K562 (cell line): ENCODE measurements around the gene CREB3L1. TPM values are rescaled to one million over a fixed set of nuclear protein-coding genes. Genes with fewer than 3 reads are reported as not detected.

Experiments
- ATAC-seq: fragments of 200-7000 bp; cut with Tn5 transposase; 3 replicates; pipeline ENCODE4 v1.9.1; 2020; ENCODE audit warnings: moderate library complexity
- BruUV-seq: library from RNA; stranded (reverse); fragments of 400-500 nt; replicated peaks from 2 replicates; lab custom pipeline; 2021; lab: Mats Ljungman, UMichigan
- CTCF ChIA-PET: fragments of 300-600 bp; formaldehyde crosslinking; extraction: SDS; loops from one replicate; lab custom pipeline; 2021; ENCODE audit warnings: low intra/inter-chr PET ratio; lab: Yijun Ruan, JAX
- POLR2A ChIA-PET: fragments of 300-600, 350-650 bp; sonication (Branson Sonifier 250); formaldehyde crosslinking; extraction: SDS; loops from one replicate; lab custom pipeline; 2021; ENCODE audit warnings: antibody characterized with exemption, inconsistent platforms; lab: Yijun Ruan, JAX
- DNase-seq, 4 experiments: peaks; one replicate each; pipeline versions ENCODE4 v3.0.0 to v3.0.0-alpha.2; 2011 to 2018; ENCODE audit warnings: low spot score in 3 of 4, mixed read lengths in 3 of 4; ENCODE audit errors: extremely low read depth in 1 of 4
- FAIRE-seq: peaks from 2 replicates; lab custom pipeline; 2011; peaks lifted over from hg19 to GRCh38; lab: Jason Lieb, UNC
- H2AFZ ChIP-seq: 2 replicates; pipeline ENCODE4 v1.6.0; 2011; ENCODE audit warnings: low read depth, low read length, control low read depth, inconsistent platforms
- H3K27ac ChIP-seq: fragments of 200-600 bp; 3 replicates; pipeline ENCODE4 v1.8.0; 2011; ENCODE audit warnings: low read depth, mild to moderate bottlenecking, control low read depth, inconsistent platforms, low read length, moderate library complexity, mixed read lengths; ENCODE audit errors: extremely low read depth
- H3K27me3 ChIP-seq, 2 experiments: fragments of 300-600 bp in 1 of 2; 2 replicates in 1 of 2; 3 replicates in 1 of 2; pipeline versions ENCODE4 v1.6.0 to v1.8.0; 2011; ENCODE audit warnings: inconsistent platforms in 2 of 2, low read length in 2 of 2, mild to moderate bottlenecking in 1 of 2, mixed read lengths in 1 of 2, moderate library complexity in 1 of 2; ENCODE audit not compliant: control insufficient read depth in 2 of 2, insufficient read depth in 2 of 2
- H3K36me3 ChIP-seq: fragments of 300-600 bp; 3 replicates; pipeline ENCODE4 v1.8.0; 2011; ENCODE audit warnings: mild to moderate bottlenecking, low read length, inconsistent platforms; ENCODE audit not compliant: control insufficient read depth, insufficient read depth
- H3K4me1 ChIP-seq, 2 experiments: fragments of 200-600 bp in 1 of 2; replicated peaks in 1 of 2; 2 replicates in 1 of 2; 3 replicates in 1 of 2; pipeline versions ENCODE4 v1.5.1 to v1.8.0; 2011; ENCODE audit warnings: inconsistent platforms in 2 of 2, low read length in 2 of 2, mild to moderate bottlenecking in 1 of 2, mixed read lengths in 1 of 2, moderate library complexity in 1 of 2; ENCODE audit not compliant: control insufficient read depth in 2 of 2, insufficient read depth in 2 of 2
- H3K4me2 ChIP-seq: 2 replicates; pipeline ENCODE4 v1.6.1; 2011; ENCODE audit warnings: low read length, control low read depth, inconsistent platforms, mixed read lengths; ENCODE audit not compliant: insufficient read depth
- H3K4me3 ChIP-seq: fragments of 200-600 bp; sonication (generic), shearing (Covaris generic); 2 replicates; pipeline ENCODE4 v1.5.1; 2016; ENCODE audit warnings: control low read depth, inconsistent platforms
- H3K79me2 ChIP-seq: fragments of 200-600 bp; 3 replicates; pipeline ENCODE4 v1.8.0; 2011; ENCODE audit warnings: low read length, inconsistent platforms; ENCODE audit not compliant: control insufficient read depth, insufficient read depth
- H3K9ac ChIP-seq, 2 experiments: 2 replicates each; pipeline versions ENCODE4 v1.6.0 to v1.6.1; 2011; ENCODE audit warnings: low read depth in 2 of 2, low read length in 2 of 2, control low read depth in 1 of 2, inconsistent platforms in 1 of 2, mild to moderate bottlenecking in 1 of 2, mixed read lengths in 1 of 2; ENCODE audit not compliant: insufficient read depth in 1 of 2
- H3K9me1 ChIP-seq: one replicate; pipeline ENCODE4 v1.6.0; 2011; ENCODE audit warnings: inconsistent platforms, mild to moderate bottlenecking, low read length, moderate library complexity; ENCODE audit not compliant: control insufficient read depth, insufficient read depth
- H3K9me3 ChIP-seq: replicated peaks from 2 replicates; pipeline ENCODE4 v1.5.1; 2011; ENCODE audit warnings: low read depth, low read length, inconsistent platforms; ENCODE audit not compliant: control insufficient read depth, insufficient read depth
- H4K20me1 ChIP-seq: replicated peaks from 2 replicates; pipeline ENCODE4 v1.6.1; 2011; ENCODE audit warnings: low read length, inconsistent platforms, mixed read lengths; ENCODE audit not compliant: control insufficient read depth, insufficient read depth
- ARID1B ChIP-seq: fragments of 450-650 bp; IDR thresholded peaks from 2 replicates; pipeline ENCODE4 v1.6.1; 2016; ENCODE audit warnings: antibody characterized with exemption, mild to moderate bottlenecking, inconsistent platforms
- CBFA2T3 ChIP-seq: fragments of 450-650 bp; IDR thresholded peaks from 2 replicates; pipeline ENCODE4 v1.6.1; 2017
- CTCFL ChIP-seq: IDR thresholded peaks from 2 replicates; pipeline ENCODE4 v1.6.1; 2011; ENCODE audit warnings: borderline replicate concordance, low read depth, mild to moderate bottlenecking, moderate library complexity, low read length; ENCODE audit not compliant: insufficient read depth, poor library complexity, severe bottlenecking
- DMBX1 ChIP-seq: fragments of 250-450 bp; sonication (Bioruptor Pico); IDR thresholded peaks from 2 replicates; pipeline ENCODE4 v1.8.0; 2022; ENCODE audit warnings: inconsistent platforms, mild to moderate bottlenecking, moderate library complexity, borderline replicate concordance
- HIVEP1 ChIP-seq: fragments of 250-450 bp; sonication (Bioruptor Pico); IDR thresholded peaks from 2 replicates; pipeline ENCODE4 v1.4.0; 2020; ENCODE audit warnings: mild to moderate bottlenecking
- MXD1 ChIP-seq: fragments of 250-450 bp; sonication (Bioruptor Pico); IDR thresholded peaks from 2 replicates; pipeline ENCODE4 v1.8.0; 2021; ENCODE audit warnings: borderline replicate concordance, mild to moderate bottlenecking, moderate library complexity; ENCODE audit not compliant: poor library complexity, severe bottlenecking
- NR4A1 ChIP-seq, 2 experiments: fragments of 250-450 bp in 1 of 2; fragments of 450-650 bp in 1 of 2; sonication (Bioruptor Pico) in 1 of 2; IDR thresholded peaks; 2 replicates each; pipeline versions ENCODE4 v1.4.0 to v1.6.1; 2016 to 2020; ENCODE audit warnings: mild to moderate bottlenecking in 2 of 2, missing compliant biosample characterization in 1 of 2, missing genetic modification characterization in 1 of 2, moderate library complexity in 1 of 2
- SETDB1 ChIP-seq: IDR thresholded peaks from one replicate; pipeline ENCODE4 v1.6.1; 2012; ENCODE audit warnings: low read length, control low read depth, inconsistent platforms
- TBP ChIP-seq: optimal IDR thresholded peaks from 2 replicates; pipeline ENCODE3; 2011; ENCODE audit warnings: low read depth, low read length, improper control_type of control experiment
- TRIM24 ChIP-seq, 2 experiments: fragments of 450-650 bp; IDR thresholded peaks; 2 replicates each; pipeline ENCODE4 v1.6.1; 2016
- ZBTB7A ChIP-seq: IDR thresholded peaks from 2 replicates; pipeline ENCODE4 v1.6.1; 2011; ENCODE audit warnings: low read depth, mild to moderate bottlenecking, low read length, moderate library complexity, borderline replicate concordance; ENCODE audit not compliant: control insufficient read depth
- ZFPM2 ChIP-seq: fragments of 250-450 bp; sonication (Bioruptor Pico); IDR thresholded peaks from 2 replicates; pipeline ENCODE4 v1.5.1; 2022; ENCODE audit warnings: mild to moderate bottlenecking
- ZFX ChIP-seq: sonication (generic); formaldehyde crosslinking; IDR thresholded peaks from 2 replicates; pipeline ENCODE4 v1.8.0; 2022; ENCODE audit warnings: mild to moderate bottlenecking, missing genetic modification reagents, moderate library complexity
- ZKSCAN1 ChIP-seq: fragments of 150-350 bp; IDR thresholded peaks from 2 replicates; pipeline ENCODE4 v1.6.1; 2016; ENCODE audit warnings: low read depth, low read length
- ZNF316 ChIP-seq: fragments of 450-650 bp; IDR thresholded peaks from 2 replicates; pipeline ENCODE4 v1.6.1; 2016
- ZNF449 ChIP-seq: fragments of 250-450 bp; sonication (Bioruptor Pico); IDR thresholded peaks from 2 replicates; pipeline ENCODE4 v1.8.0; 2022; ENCODE audit warnings: moderate library complexity, mild to moderate bottlenecking, inconsistent platforms
- ZNF583 ChIP-seq: fragments of 250-450 bp; sonication (Bioruptor Pico); IDR thresholded peaks from 2 replicates; pipeline ENCODE4 v1.4.0; 2020
- ZNF584 ChIP-seq: fragments of 200-800 bp; sonication (Bioruptor generic); IDR thresholded peaks from 2 replicates; pipeline ENCODE4 v1.6.1; 2016; ENCODE audit warnings: low read depth, mild to moderate bottlenecking, missing genetic modification characterization, missing compliant biosample characterization
- ZNF695 ChIP-seq: fragments of 450-650 bp; formaldehyde crosslinking; IDR thresholded peaks from 2 replicates; pipeline ENCODE4 v1.4.0; 2020; ENCODE audit warnings: mild to moderate bottlenecking, moderate library complexity
- ZNF75A ChIP-seq: fragments of 450-650 bp; formaldehyde crosslinking; IDR thresholded peaks from 2 replicates; pipeline ENCODE4 v1.4.0; 2020; ENCODE audit warnings: mild to moderate bottlenecking
- WGBS: fragments of 100-300 bp; shearing (Covaris generic); methylation state at CpG from one replicate; pipeline ENCODE4 v1.1.6; 2016; ENCODE audit warnings: low coverage, mixed read lengths; ENCODE audit not compliant: insufficient coverage; ENCODE audit errors: missing lambda C conversion rate; 5-methylcytosine and 5-hydroxymethylcytosine counted together
- in situ Hi-C: fragments of 300-500 bp; cut with MboI; formaldehyde crosslinking; loops from 4 replicates; pipeline ENCODE4 v1.15.0; 2018; ENCODE audit warnings: inconsistent platforms, mixed read lengths
- intact Hi-C: fragments of 100-400 bp; cut with micrococcal nuclease; formaldehyde crosslinking; loops from 2 replicates; pipeline ENCODE4 v1.14.2; 2022
- polyA plus RNA-seq, 8 experiments: library from polyadenylated mRNA; depleted of rRNA in 4 of 8; stranded (reverse) in 5 of 8; unstranded in 3 of 8; fragments of >200 nt; fragmentation: Nextera tagmentation in 2 of 8; fragmentation: Illumina TruSeq in 1 of 8; extraction: Ambion mirVana in 2 of 8; extraction: Trizol in 1 of 8; gene quantifications; 2 replicates each; pipeline versions ENCODE4 v1.2.1 to v1.2.3, GENCODE V29; 2011 to 2014; ENCODE audit warnings: inconsistent platforms in 1 of 8, missing spikeins in 1 of 8
- total RNA-seq, 7 experiments: library from RNA; depleted of rRNA in 6 of 7; stranded (reverse); fragments of >200 nt in 6 of 7; fragmentation: Illumina TruSeq in 2 of 7; extraction: Trizol in 2 of 7; gene quantifications; 2 replicates each; pipeline versions ENCODE4 v1.2.1 to v1.2.3, GENCODE V29; 2011 to 2021; ENCODE audit warnings: low replicate concordance in 1 of 7

The CREB3L1 gene
- total and polyA plus RNA-seq, 9 of the 15 experiments (the other 6 are each of a cell fraction or from before 2014, with no cell fraction given), result 1.2 to 27.6 (median 3.7) TPM

GRCh38 chr11:46309814-46310259 lies 32.4 kb downstream of the CREB3L1 start:
- ATAC-seq (peak; percentile 88), DNase-seq (peak; percentile 77 to 88 (median 83)), FAIRE-seq (peak; percentile 90)
- no peaks in the 10 kb centered on the region for H3K9me1 ChIP-seq
- ChIA-PET POLR2A (interaction anchor here (0.6 to 1.3 kb wide), 3 partner anchors 46 to 544 kb away, joined by 3 to 4 read pairs (median 3); no protein-coding TSS in a partner anchor), CTCF (interaction anchor here (1.3 to 2.6 kb wide), 3 partner anchors 62 to 73 kb away, joined by 3 to 20 read pairs (median 19); no protein-coding TSS in a partner anchor)
- H4K20me1 ChIP-seq, result no peaks in the 10 kb centered on the region
- 12% methylated on average over 4 of the region's 4 CpGs for WGBS
- H3K4me1 ChIP-seq, result peaks cover 16 to 37% of the 10 kb centered on the region in 2 experiments
- no peaks in the 10 kb centered on the region for H3K9me3 ChIP-seq
- peak overlapping the region; percentile 75 for H3K27ac ChIP-seq
- peak overlapping the region; percentile 64 for H2AFZ ChIP-seq
- H3K36me3 ChIP-seq, result peaks cover 25% of the 10 kb centered on the region; the same call in 2 of the 3 replicates
- BruUV-seq, result no TSS peak
- no peak overlapping the region for H3K4me3 ChIP-seq
- intact Hi-C loops (no loop called here), in situ Hi-C loops (loop anchor here (5.0 to 10.0 kb wide), 2 partner anchors 65 to 173 kb away; no protein-coding TSS in a partner anchor)
- H3K79me2 ChIP-seq, result no peaks in the 10 kb centered on the region
- H3K4me2 ChIP-seq, result peak overlapping the region; percentile 14; the same call in 1 of the 2 replicates
- H3K9ac ChIP-seq, result peak overlapping the region; percentile 36 to 85
- no peaks in the 10 kb centered on the region for H3K27me3 ChIP-seq
- TF ChIP-seq HIVEP1 (CRISPR knock-in tag), result no peak
- no peak for TF ChIP-seq NR4A1 (CRISPR knock-in tag; IDR thresholded peaks at IDR 0.05)
- TF ChIP-seq NR4A1 (tag; IDR thresholded peaks at IDR 0.05), result 0 out of 2 replicates have a peak, but pooled peaks have one; percentile 33
- TF ChIP-seq TBP, result peak; percentile 28
- peak; percentile 56; the same call in 1 of the 2 replicates for TF ChIP-seq DMBX1 (CRISPR knock-in tag)
- TF ChIP-seq ZFPM2 (CRISPR knock-in tag), result no peak
- no peak for TF ChIP-seq ZNF75A
- peak; percentile 40 for TF ChIP-seq ARID1B
- TF ChIP-seq CTCFL, result no peak
- no peak for TF ChIP-seq ZNF449
- TF ChIP-seq MXD1 (CRISPR knock-in tag), result no peak
- TF ChIP-seq ZKSCAN1, result no peak
- TF ChIP-seq SETDB1, result no peak
- no peak for TF ChIP-seq ZNF584 (CRISPR knock-in tag)
- peak; percentile 39; the same call in 1 of the 2 replicates for TF ChIP-seq ZNF583 (CRISPR knock-in tag)
- no peak for TF ChIP-seq TRIM24 (IDR thresholded peaks at IDR 0.05)
- TF ChIP-seq ZBTB7A, result no peak
- TF ChIP-seq CBFA2T3, result no peak
- peak; percentile 51; the same call in 1 of the 2 replicates for TF ChIP-seq ZFX (CRISPR knock-in tag)
- peak; percentile 76 for TF ChIP-seq ZNF316
- no peak for TF ChIP-seq ZNF695 (CRISPR knock-in tag)
